HL-60/S4 treated with phorbol 12-myristate 13-acetate at 8.2 ng/mL for 4 days and 3 days (cell line): ENCODE results near the gene ACBD3.

Experiments used
- in situ Hi-C: fragments of 300-500 bp; cut with MboI; formaldehyde crosslinking; loops from 2 replicates; pipeline ENCODE4 v1.15.0; 2022; ENCODE audit warnings: low sequenced_read_pairs

Gene ACBD3

DNA sequence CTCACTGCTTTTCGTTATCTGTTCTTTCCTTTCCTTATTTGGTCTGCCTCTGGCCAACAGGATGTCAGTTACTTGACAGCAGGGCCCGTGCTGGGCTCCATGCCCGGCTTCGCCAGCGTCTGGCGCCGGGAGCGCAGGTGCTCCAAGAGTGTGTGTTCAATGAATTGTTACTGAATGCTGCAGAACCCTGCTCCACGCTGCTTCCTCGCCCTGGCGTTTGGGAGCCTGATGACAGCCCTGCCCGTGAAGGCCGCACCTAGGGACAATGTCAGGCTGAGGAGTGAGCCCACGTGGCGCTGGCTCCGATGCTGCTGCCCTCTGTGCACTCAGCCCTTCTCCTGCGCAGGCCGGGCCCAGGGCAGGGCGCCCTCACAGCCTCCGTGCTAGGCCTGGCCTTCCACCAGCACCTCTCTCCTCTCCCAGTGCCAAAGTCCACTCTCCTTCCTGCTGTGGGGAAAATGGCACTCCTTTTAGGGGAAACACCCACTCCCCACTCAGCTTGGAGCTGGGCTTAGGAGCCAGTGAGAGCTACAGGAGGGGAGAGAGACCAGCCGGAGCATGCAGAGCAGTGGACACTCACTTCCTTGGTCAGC, 51.4 kb downstream of the ACBD3 start:
- in situ Hi-C loops, result no loop called here

GRCh38 chr1:226134170-226135058, 52.1 kb downstream of the ACBD3 start:
- in situ Hi-C loops, result no loop called here

DNA sequence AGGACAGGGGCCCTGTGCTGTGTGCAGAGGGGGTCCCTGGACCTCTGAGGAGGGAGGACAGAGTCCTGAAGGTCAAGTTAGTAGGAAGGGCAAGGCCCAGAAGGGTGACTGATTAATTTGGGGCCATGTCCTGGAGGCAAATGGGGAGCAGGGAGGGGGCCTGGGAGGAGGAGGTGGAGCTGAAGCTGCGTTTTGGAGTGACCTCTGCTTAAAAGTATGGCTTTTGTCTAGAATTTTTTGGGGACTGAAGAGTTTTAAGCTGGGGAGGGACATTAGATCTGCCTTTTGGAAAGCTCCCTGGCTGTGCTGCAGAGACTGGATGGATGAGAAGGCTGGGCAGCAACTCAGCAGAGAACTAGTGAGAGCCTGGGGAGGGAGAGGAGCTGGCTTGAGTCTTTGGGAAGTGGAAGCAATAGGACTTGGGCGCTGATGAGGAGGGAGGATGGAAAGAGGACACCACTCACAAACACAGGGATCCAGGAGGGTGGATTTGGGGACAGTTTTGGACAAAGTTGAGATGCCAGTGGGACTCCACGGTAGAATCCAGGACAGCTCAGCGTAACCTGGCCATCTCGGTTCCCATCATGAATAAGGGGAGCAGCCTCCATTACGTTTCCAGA, 52.9 kb downstream of the ACBD3 start:
- in situ Hi-C loops, result no loop called here

DNA sequence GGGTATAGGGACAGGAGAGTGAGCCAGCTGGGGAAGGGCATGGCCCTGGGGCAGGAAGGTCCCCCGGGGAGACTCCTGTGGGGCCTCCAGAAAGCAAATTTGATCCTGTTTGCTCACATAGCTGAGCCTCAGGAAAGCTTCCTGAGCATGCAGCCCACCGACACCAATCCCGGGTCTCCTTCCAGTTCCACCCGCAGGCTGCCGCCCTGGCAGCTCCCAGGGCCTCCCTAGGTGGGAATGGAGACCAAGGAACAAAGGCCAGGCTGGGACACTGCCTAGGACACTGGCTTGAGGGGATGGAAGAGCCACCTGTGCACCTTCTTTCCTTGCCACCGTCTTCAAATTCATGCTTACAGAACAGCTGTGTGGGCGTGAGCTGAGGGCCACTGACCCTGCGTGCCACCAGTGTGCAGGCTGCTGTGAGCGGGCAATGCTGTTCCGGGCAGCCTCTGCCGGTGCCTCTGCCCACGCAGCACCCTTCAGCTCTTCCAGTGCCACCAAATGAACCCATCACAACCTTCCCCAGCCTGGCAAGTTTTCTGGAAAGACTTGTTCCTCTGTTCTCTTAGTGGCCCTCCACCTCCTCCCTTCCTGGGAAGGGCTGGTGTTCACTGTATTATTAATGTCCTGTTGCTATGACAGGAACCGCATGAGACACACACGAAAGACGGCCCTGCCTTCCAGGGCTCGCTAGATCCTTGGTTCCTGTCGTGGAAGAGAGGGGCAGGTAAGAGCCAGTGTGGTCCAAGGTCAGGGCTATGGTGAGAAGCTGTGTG, 53.6 kb downstream of the ACBD3 start:
- in situ Hi-C loops, result no loop called here

DNA sequence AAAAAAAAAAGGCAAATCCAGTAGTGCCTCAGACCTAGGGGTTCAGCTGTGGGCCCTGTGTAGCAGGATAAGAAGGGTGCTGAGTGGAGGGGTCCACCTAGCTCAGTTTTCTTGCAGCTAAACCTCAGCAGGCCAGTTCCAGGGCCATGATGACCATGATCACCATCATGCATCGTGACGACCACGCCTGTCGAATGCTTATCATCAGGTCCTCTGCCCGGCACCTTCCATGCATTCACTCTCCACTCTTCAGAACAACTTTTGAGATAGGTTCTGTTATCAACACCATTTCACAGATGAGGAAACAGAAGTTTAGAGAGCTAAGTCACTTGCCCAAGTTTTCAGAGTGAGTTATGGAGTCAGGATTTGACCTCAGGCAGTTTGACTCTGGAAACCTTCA, 54.9 kb downstream of the ACBD3 start:
- in situ Hi-C loops, result no loop called here

GRCh38 chr1:226129230-226129629, 57.3 kb downstream of the ACBD3 start:
- in situ Hi-C loops, result no loop called here

DNA sequence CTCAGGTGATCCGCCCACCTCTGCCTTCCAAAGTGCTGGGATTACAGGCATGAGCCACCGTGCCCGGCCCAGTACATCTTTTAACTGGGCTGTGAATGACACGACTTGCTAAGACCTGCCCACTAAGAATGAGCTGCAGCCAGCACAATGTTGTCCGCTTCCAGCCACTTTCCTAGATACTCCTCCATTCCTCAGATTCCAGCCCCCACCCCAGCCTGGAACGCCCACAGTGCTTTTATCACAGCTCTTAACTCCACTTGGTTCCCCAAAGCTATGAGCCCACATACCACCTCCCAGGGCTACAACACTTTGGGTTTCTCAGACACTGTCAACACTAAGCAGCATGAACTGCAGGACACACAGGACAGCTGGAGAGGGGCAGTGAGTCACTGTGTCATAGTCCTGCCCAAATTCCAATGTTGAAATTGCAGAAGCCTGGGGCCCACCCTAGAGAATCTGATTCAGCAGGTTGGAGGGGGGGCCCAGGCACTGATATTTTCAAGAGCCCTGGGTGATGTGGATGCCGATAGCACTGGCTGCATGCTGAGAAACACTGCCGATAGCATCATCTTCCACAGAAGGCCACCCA, 58.0 kb downstream of the ACBD3 start:
- in situ Hi-C loops, result no loop called here

GRCh38 chr1:226126824-226127569, 59.5 kb downstream of the ACBD3 start:
- in situ Hi-C loops, result no loop called here

- in situ Hi-C loops, result no loop called here
Measured at GRCh38 chr1:226125831-226126230, 60.7 kb downstream of the ACBD3 start.

DNA sequence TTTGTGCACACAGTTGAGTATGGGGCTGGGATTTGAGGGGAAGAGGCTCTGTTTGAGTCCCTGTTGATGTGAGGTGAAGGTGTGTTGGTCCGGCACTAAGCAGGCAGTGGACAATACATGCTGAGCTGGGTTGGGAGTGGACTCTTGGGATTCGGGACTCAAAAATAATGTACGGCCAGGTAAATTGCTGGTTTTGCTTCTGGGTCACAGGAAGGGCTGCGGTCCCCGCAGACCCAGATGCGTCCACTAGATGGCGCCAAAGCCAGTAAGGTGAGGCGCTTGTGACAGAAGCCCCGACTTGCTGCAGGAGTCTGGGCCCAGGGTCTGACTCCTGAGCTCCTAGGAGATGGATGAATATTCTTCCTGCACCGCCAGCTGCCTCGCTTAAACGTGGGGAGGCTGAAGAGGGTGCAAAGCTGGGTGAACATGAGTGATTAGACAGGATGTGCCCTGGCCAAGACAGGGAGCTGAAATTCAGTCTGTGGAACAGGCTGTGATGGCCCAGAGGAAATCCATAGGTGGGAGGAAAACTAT, 61.4 kb downstream of the ACBD3 start:
- in situ Hi-C loops, result no loop called here

GRCh38 chr1:226123591-226124471, 62.7 kb downstream of the ACBD3 start:
- in situ Hi-C loops, result loop anchor here (25.0 kb wide), 1 partner anchor 662 kb away; no protein-coding TSS in a partner anchor

- in situ Hi-C loops, result loop anchor here (25.0 kb wide), 1 partner anchor 661 kb away; no protein-coding TSS in a partner anchor
Measured at GRCh38 chr1:226123212-226123560, 63.4 kb downstream of the ACBD3 start.

- in situ Hi-C loops, result loop anchor here (25.0 kb wide), 1 partner anchor 659 kb away; no protein-coding TSS in a partner anchor
Measured at GRCh38 chr1:226121587-226122400, 64.7 kb downstream of the ACBD3 start.

DNA sequence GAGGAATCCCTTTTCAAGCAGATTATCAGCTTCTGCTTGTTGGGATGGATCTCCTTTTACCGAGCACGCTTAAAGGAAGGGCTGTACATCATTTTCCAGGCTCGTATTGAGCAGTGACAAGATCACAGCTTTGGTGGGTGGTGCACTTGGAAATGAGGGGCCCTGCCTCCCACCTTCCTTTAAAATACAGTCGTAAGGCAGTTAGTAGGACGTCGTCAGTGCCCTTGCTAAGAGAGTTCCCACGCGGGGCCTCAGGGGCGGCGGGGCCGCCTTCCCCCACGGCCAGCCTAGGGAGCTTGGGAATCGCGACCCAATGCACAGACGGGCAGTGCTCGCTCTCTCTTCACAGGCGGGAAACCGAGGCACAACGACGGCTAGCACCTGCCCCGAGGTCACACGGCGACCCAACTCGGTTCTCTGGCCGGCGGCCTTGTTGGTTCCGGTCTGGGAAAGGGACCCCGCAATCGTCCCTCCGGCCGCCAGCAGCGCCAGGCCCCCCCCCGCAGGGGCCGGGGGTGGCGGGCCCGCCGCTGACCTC, 65.4 kb downstream of the ACBD3 start:
- in situ Hi-C loops, result loop anchor here (25.0 kb wide), 1 partner anchor 659 kb away; no protein-coding TSS in a partner anchor

- in situ Hi-C loops, result loop anchor here (25.0 kb wide), 1 partner anchor 658 kb away; no protein-coding TSS in a partner anchor
Measured at GRCh38 chr1:226120398-226120797, 66.1 kb downstream of the ACBD3 start.

GRCh38 chr1:226119169-226119568, 67.4 kb downstream of the ACBD3 start:
- in situ Hi-C loops, result loop anchor here (25.0 kb wide), 1 partner anchor 657 kb away; no protein-coding TSS in a partner anchor

DNA sequence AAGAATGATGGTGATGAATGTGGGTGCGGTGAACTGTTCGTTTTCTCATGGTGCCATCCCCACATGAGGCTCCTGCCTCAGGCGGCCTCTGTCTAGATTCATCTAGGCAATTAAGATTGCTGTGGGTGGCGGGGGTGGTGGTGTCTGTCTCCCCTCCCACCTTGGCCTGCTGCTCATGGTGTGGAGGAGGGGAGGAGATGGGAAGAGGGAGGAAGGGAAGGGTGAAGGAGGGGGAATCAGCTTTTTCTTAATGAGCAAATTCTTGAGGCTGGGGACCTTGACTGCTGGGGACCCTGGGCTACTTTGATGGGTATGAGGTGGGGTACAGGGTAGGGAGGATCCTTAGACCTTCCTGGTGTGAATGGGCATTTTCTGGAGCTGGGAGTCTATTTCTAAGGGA, 68.2 kb downstream of the ACBD3 start:
- in situ Hi-C loops, result loop anchor here (25.0 kb wide), 1 partner anchor 656 kb away; no protein-coding TSS in a partner anchor
